BLaER1 (cell line): ENCODE measurements around the gene ELMO1.

Source experiments
- H3K27ac ChIP-seq: shearing (Covaris generic); formaldehyde crosslinking; 2 replicates; pipeline ENCODE4 v1.8.1; 2022
- H3K27me3 ChIP-seq: shearing (Covaris generic); formaldehyde crosslinking; 2 replicates; pipeline ENCODE4 v1.8.1; 2022
- H3K36me3 ChIP-seq: shearing (Covaris generic); formaldehyde crosslinking; 2 replicates; pipeline ENCODE4 v1.8.1; 2022
- H3K4me1 ChIP-seq: shearing (Covaris generic); formaldehyde crosslinking; 2 replicates; pipeline ENCODE4 v1.8.1; 2022
- H3K4me2 ChIP-seq: shearing (Covaris generic); formaldehyde crosslinking; 2 replicates; pipeline ENCODE4 v1.8.1; 2022
- H3K4me3 ChIP-seq: shearing (Covaris generic); formaldehyde crosslinking; 2 replicates; pipeline ENCODE4 v1.8.1; 2022
- H3K9ac ChIP-seq: shearing (Covaris generic); formaldehyde crosslinking; 2 replicates; pipeline ENCODE4 v1.8.1; 2022
- H3K9me3 ChIP-seq: shearing (Covaris generic); formaldehyde crosslinking; 2 replicates; pipeline ENCODE4 v1.8.1; 2022
- H4K20me1 ChIP-seq: shearing (Covaris generic); formaldehyde crosslinking; 2 replicates; pipeline ENCODE4 v1.8.1; 2022
- Cebpa-rat ChIP-seq: shearing (Covaris generic); IDR thresholded peaks from 2 replicates; pipeline ENCODE4 v1.8.1; 2022

Gene ELMO1

DNA sequence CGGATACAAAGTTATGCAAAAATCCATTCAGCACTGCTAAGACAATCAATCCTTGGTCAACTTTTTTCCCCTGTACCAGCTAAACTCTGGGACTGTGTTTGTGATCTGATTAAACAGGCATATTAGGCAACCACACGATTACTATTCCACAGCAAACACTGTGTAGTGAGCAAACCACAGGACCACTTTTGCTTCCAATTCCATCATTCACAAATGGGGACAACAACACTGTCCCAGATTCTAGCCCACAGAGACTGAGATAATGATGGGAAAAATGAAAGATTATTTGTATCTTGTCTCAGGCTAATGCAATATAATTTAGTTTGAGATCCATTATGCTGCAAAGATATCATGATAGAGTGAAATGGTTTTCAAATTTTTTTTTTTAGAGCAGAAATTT is 560.7 kb downstream of the ELMO1 start:
- H3K4me2 ChIP-seq = no peak overlapping the region
- H3K9me3 ChIP-seq = no peaks in the 10 kb centered on the region
- no peaks in the 10 kb centered on the region for H4K20me1 ChIP-seq
- H3K9ac ChIP-seq = no peak overlapping the region
- no peak overlapping the region for H3K27ac ChIP-seq
- no peaks in the 10 kb centered on the region for H3K27me3 ChIP-seq
- peaks cover 50% of the 10 kb centered on the region for H3K36me3 ChIP-seq
- no peak overlapping the region for H3K4me3 ChIP-seq
- TF ChIP-seq Cebpa-rat = no peak
- no peaks in the 10 kb centered on the region for H3K4me1 ChIP-seq

DNA sequence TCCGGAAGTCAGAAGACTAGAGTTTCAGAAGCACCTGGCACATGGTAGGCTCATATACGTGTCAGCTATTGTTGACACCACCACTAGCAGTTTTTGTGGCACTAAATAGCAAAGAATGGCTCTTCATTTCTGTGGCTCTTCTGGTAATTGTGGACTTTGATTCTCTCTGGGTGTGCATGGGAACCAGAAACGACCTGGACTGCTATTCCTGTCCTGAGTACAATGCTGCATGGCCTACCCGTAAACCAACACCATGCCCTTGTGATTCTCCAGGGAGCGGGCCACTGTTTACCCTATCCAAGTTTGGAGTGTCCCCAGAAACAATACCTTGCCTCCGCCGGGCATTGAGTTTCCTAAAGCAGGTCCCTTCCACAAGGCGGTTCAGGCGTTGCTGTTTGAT is 561.4 kb downstream of the ELMO1 start:
- Histone ChIP-seq H3K27ac (no peak overlapping the region), H3K36me3 (peaks cover 47% of the 10 kb centered on the region), H3K9ac (no peak overlapping the region), H3K4me2 (no peak overlapping the region), H4K20me1 (no peaks in the 10 kb centered on the region), H3K27me3 (no peaks in the 10 kb centered on the region), H3K4me3 (no peak overlapping the region), H3K9me3 (no peaks in the 10 kb centered on the region), H3K4me1 (no peaks in the 10 kb centered on the region)
- TF ChIP-seq Cebpa-rat = no peak

GRCh38 chr7:36884910-36885309 is 563.8 kb downstream of the ELMO1 start:
- H3K4me3 ChIP-seq = no peak overlapping the region
- no peaks in the 10 kb centered on the region for H3K27me3 ChIP-seq
- peaks cover 66% of the 10 kb centered on the region for H3K36me3 ChIP-seq
- no peak for TF ChIP-seq Cebpa-rat
- H3K4me2 ChIP-seq = no peak overlapping the region
- H3K4me1 ChIP-seq = no peaks in the 10 kb centered on the region
- no peaks in the 10 kb centered on the region for H3K9me3 ChIP-seq
- no peak overlapping the region for H3K9ac ChIP-seq
- no peaks in the 10 kb centered on the region for H4K20me1 ChIP-seq
- H3K27ac ChIP-seq = no peak overlapping the region

GRCh38 chr7:36884351-36884750 is 564.3 kb downstream of the ELMO1 start:
- no peak overlapping the region for H3K4me3 ChIP-seq
- H3K4me2 ChIP-seq = no peak overlapping the region
- peaks cover 67% of the 10 kb centered on the region for H3K36me3 ChIP-seq
- H3K9ac ChIP-seq = no peak overlapping the region
- no peaks in the 10 kb centered on the region for H3K9me3 ChIP-seq
- no peak overlapping the region for H3K27ac ChIP-seq
- no peaks in the 10 kb centered on the region for H3K4me1 ChIP-seq
- no peak for TF ChIP-seq Cebpa-rat
- no peaks in the 10 kb centered on the region for H4K20me1 ChIP-seq
- no peaks in the 10 kb centered on the region for H3K27me3 ChIP-seq

GRCh38 chr7:36881233-36881874 is 567.3 kb downstream of the ELMO1 start:
- no peaks in the 10 kb centered on the region for H3K27me3 ChIP-seq
- H3K36me3 ChIP-seq = peaks cover 71% of the 10 kb centered on the region
- no peak overlapping the region for H3K4me3 ChIP-seq
- H3K9ac ChIP-seq = no peak overlapping the region
- H3K4me2 ChIP-seq = no peak overlapping the region
- no peaks in the 10 kb centered on the region for H4K20me1 ChIP-seq
- TF ChIP-seq Cebpa-rat = no peak
- H3K9me3 ChIP-seq = no peaks in the 10 kb centered on the region
- no peaks in the 10 kb centered on the region for H3K4me1 ChIP-seq
- H3K27ac ChIP-seq = no peak overlapping the region

- TF ChIP-seq Cebpa-rat = no peak
- Histone ChIP-seq H3K9me3 (no peaks in the 10 kb centered on the region), H3K9ac (no peak overlapping the region), H3K4me3 (no peak overlapping the region), H3K4me1 (no peaks in the 10 kb centered on the region), H4K20me1 (no peaks in the 10 kb centered on the region), H3K36me3 (peaks cover 58% of the 10 kb centered on the region), H3K27ac (no peak overlapping the region), H3K27me3 (no peaks in the 10 kb centered on the region), H3K4me2 (no peak overlapping the region)
Observed at GRCh38 chr7:36880108-36880507, 568.6 kb downstream of the ELMO1 start.

DNA sequence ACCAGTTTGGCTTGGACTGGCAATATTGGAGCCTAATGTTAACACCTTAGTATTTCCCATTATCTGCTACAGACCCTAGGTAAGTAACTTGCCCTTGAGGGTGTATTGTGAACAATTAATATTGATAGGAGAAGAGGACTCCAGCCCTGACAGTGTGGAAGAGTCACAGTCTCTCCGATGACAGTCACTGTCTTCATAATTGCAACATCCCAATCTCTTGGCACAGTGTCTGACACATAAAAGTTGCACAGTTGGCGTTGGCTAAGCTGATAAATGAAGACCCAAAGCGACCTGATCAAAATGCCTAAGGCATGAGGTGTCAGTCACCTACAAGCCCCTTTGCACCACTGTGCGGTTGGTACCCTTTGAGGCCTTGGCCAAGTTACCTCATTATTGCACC is 569.6 kb downstream of the ELMO1 start:
- Histone ChIP-seq H3K4me3 (no peak overlapping the region), H3K4me2 (no peak overlapping the region), H3K4me1 (no peaks in the 10 kb centered on the region), H3K27me3 (no peaks in the 10 kb centered on the region), H3K9ac (no peak overlapping the region), H3K9me3 (no peaks in the 10 kb centered on the region), H4K20me1 (no peaks in the 10 kb centered on the region), H3K27ac (no peak overlapping the region), H3K36me3 (peaks cover 60% of the 10 kb centered on the region)
- TF ChIP-seq Cebpa-rat = no peak

DNA sequence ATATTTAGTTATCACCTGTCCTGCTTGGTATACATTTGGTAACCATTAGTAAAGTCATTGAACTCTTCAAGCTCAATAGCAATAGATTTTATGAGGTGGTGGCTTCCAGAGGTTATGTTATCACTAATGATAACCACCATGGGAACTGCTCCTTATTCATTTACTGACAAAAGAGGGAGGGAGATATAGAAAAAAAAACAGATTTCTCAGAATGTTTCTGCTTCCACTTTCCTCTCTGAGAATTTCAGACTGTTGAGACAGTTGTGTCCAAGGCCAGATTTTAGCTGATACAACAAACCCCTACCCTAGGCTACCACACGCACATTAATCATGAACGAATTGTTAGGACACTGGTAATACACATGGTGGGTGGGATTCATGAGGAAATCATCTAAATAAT is 570.4 kb downstream of the ELMO1 start:
- no peaks in the 10 kb centered on the region for H3K27me3 ChIP-seq

GRCh38 chr7:36875794-36876193 is 572.9 kb downstream of the ELMO1 start:
- no peak overlapping the region for H3K27ac ChIP-seq
- no peaks in the 10 kb centered on the region for H3K27me3 ChIP-seq
- no peak for TF ChIP-seq Cebpa-rat
- H3K4me2 ChIP-seq = no peak overlapping the region
- H3K9ac ChIP-seq = no peak overlapping the region
- peaks cover 55% of the 10 kb centered on the region for H3K36me3 ChIP-seq
- no peaks in the 10 kb centered on the region for H4K20me1 ChIP-seq
- no peaks in the 10 kb centered on the region for H3K9me3 ChIP-seq
- H3K4me1 ChIP-seq = no peaks in the 10 kb centered on the region
- H3K4me3 ChIP-seq = no peak overlapping the region

More for the DNA sequence above, 570.4 kb downstream of the ELMO1 start:
- Histone ChIP-seq H3K4me1 (no peaks in the 10 kb centered on the region), H3K4me3 (no peak overlapping the region), H3K36me3 (peaks cover 60% of the 10 kb centered on the region), H3K4me2 (no peak overlapping the region), H3K9me3 (no peaks in the 10 kb centered on the region), H3K9ac (no peak overlapping the region), H3K27ac (no peak overlapping the region), H4K20me1 (no peaks in the 10 kb centered on the region)
- TF ChIP-seq Cebpa-rat = no peak

DNA sequence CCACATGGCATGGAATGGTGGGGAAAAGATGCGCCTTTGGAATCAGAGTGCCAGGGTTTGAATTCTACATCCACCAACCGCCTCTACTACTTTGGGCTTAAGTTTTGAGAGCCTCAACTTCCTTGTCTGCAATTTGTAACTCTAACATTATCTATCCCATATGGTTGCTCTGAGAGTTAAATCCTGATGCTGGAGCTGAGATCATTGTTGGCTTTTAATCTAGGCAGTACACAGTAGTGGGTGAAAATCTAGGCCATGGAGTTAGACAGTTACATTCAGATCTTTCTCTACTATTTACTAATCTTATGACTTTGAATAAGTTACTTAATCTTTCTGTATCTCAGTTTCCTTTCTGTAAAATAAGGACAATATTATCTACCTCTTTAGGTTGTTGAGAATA is 574.6 kb downstream of the ELMO1 start:
- TF ChIP-seq Cebpa-rat = no peak
- H3K4me3 ChIP-seq = no peak overlapping the region
- no peaks in the 10 kb centered on the region for H3K27me3 ChIP-seq
- no peaks in the 10 kb centered on the region for H3K9me3 ChIP-seq
- H3K4me1 ChIP-seq = no peaks in the 10 kb centered on the region
- H3K4me2 ChIP-seq = no peak overlapping the region
- no peaks in the 10 kb centered on the region for H4K20me1 ChIP-seq
- peaks cover 61% of the 10 kb centered on the region for H3K36me3 ChIP-seq
- H3K27ac ChIP-seq = no peak overlapping the region
- no peak overlapping the region for H3K9ac ChIP-seq

DNA sequence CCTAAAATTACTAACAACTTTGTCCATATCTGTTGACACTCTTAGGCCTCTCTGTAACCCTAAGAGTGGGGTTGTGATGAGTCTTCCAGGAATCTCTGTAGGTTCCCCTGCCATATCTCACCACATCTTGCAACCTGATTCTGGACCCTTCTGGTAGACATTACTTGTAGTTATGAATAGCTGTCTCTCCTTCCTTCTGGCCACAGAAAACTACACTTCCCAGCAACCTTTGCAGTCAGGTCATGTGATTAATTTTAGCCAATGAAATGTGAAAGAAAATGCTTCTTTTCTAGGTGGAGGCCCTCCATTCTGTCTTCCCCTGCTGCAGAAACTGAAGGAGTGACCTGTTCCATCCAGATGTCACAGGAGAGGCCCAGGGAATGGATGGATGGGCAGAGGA is 576.8 kb downstream of the ELMO1 start:
- TF ChIP-seq Cebpa-rat = no peak
- H3K9me3 ChIP-seq = no peaks in the 10 kb centered on the region
- H3K4me3 ChIP-seq = no peak overlapping the region
- H3K4me2 ChIP-seq = no peak overlapping the region
- H4K20me1 ChIP-seq = no peaks in the 10 kb centered on the region
- H3K9ac ChIP-seq = no peak overlapping the region
- H3K27me3 ChIP-seq = no peaks in the 10 kb centered on the region
- H3K4me1 ChIP-seq = no peaks in the 10 kb centered on the region
- H3K27ac ChIP-seq = no peak overlapping the region
- H3K36me3 ChIP-seq = peaks cover 64% of the 10 kb centered on the region
